Fibroblast of mammary gland (primary cell): ENCODE measurements around the gene TRAIP.

Experiments
- DNase-seq: peaks from one replicate; pipeline ENCODE4 v3.0.0-alpha.2; 2010; ENCODE audit warnings: low read depth
- H3K4me3 ChIP-seq: 2 replicates; pipeline ENCODE4 v1.5.1; 2011; ENCODE audit warnings: low read depth, mild to moderate bottlenecking, low read length, moderate library complexity; ENCODE audit not compliant: control insufficient read depth
- CTCF ChIP-seq: conservative IDR thresholded peaks from 2 replicates; pipeline ENCODE4 v1.5.1; 2011; ENCODE audit warnings: low read depth, low read length, inconsistent platforms; ENCODE audit not compliant: control insufficient read depth, insufficient read depth

Gene TRAIP

GRCh38 chr3:49844464-49845183 is 11.7 kb downstream of the TRAIP start:
- H3K4me3 ChIP-seq, result no peak overlapping the region
- TF ChIP-seq CTCF, result no peak
- no peak for DNase-seq

- H3K4me3 ChIP-seq, result no peak overlapping the region
- no peak for DNase-seq
- TF ChIP-seq CTCF, result no peak
These were observed 13.4 kb downstream of the TRAIP start for GRCh38 chr3:49842843-49843517.

GRCh38 chr3:49841806-49842205 is 14.6 kb downstream of the TRAIP start:
- DNase-seq, result no peak
- no peak for TF ChIP-seq CTCF
- H3K4me3 ChIP-seq, result no peak overlapping the region

GRCh38 chr3:49841126-49841696 is 15.2 kb downstream of the TRAIP start:
- H3K4me3 ChIP-seq, result no peak overlapping the region
- peak; percentile 41 for TF ChIP-seq CTCF
- DNase-seq, result peak; percentile 20

GRCh38 chr3:49840388-49840787 is 16.0 kb downstream of the TRAIP start:
- no peak overlapping the region for H3K4me3 ChIP-seq
- no peak for TF ChIP-seq CTCF
- no peak for DNase-seq

- no peak overlapping the region for H3K4me3 ChIP-seq
- TF ChIP-seq CTCF, result peak; percentile 95
- DNase-seq, result peak; percentile 78
These were observed 17.1 kb downstream of the TRAIP start for GRCh38 chr3:49839193-49839809.
